ENCODE data around the gene ADGRF1.
"Not testable (repeated sequence)": the region's sequence is repeated elsewhere in the genome, so short reads cannot be mapped to it uniquely, and the experiment has no call there.

ADGRF1 gene

DNA sequence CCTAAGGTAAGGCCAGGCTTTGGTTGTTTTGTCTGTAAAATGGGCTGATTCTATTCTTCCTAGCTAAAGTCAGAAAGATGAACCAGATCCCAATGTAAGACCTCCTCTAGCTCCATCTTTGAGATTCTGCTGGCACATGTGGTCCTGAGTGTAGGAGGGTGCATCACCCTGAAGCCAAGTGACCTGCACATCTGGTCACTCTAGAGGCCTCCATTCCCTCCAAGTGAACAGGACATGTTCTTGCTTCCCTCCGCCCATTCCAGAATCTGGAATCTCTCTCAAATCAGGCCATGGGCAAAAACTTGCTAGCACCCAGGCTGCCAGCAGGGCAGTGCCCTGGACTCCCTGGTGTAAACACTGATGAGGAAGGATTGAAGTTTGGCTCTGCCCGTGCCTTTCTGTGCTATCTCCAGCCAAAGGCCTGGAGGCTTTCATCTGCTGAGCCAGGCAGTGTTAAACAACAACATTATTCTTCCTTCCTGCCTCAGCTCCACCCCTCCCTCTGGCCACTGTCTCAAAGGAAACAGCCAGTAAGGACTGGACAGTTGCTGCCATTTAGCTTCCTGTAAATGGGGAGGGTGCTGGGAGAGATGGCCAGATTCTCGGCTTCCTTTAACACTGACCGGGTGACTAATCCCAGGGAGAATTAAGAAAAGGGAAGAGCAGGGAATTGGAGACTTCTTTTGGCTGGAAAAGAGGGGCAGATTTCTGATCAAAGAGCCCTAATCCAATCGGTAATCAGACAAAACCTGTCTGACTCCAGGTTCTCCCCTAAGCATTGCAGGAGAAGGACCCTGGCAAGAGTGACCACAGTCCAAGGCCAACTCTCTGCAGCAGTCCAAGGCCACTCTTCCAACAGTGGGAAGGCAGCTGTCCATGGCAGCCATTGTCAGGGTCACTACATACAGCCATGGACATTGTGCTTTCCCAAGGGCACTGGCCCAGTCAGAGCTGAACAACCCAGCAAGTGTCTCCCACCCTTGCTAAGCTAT lies 19.5 kb upstream of the ADGRF1 start:
- DNase-seq (ENCODE audit: low read depth in 2 of 2) = no peak

DNA sequence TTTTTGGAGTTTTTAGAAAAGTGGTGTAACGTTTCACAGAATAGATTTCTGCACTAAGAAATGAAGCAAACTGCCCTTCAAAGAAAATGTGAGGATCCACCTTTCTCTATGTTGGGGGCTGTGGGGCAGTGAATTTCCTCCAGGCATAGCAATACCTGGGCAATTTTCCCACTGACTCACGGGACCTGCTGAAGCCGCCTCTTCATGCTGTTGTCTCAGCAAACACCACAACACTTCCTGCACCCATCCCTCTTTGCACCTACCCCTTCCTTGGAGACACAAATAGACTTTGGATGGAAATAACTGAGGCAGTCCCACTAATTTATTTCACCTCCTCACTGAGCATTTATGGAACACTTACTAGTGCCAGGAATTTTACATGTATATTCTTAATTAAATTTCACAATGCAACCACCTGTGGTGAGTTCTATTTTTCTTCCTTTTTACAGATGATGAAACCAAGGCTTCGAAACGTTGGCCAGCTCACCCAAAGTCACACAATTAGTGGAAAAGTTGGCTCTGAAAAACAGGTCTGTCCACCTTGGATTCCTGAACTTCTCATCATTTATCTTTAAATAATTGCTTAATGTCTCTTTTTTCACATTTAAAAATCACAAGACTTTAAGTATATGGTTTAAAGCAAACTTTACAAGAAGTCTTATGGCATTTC lies 17.2 kb upstream of the ADGRF1 start:
- no peak for DNase-seq (ENCODE audit: low read depth in 2 of 2)

DNA sequence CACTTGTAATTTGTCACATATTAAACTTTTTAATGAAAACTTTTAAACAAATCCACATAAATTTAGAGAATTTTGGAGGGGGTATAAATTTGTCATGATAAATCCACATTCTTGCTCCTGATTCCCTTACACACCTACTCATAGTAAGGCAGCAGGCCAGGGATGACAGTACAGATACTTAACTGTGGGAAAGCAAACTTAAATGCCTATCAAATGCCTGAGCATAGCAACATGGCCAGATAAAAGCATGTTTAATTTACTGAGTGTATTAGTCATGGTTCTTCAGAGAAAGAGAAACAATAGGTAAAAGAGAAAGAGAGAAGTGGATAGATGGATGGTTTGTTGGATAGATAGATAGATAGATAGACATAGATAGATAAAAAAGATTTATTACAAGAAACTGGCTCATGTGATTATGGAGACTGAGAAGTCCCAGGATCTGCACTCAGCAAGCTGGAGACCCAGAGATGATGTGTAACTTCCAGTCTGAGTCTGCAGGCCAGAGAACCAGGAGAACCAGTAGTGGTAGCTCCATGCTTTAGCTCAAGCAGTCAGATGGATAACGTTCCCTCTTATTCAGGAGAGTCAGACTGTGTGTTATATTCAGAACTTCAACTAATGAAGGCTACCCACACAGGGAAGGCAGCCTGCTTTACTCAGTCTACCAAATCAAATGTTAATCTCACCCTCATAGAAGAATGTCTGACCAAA lies 15.9 kb upstream of the ADGRF1 start:
- no peak for DNase-seq (ENCODE audit: low read depth in 2 of 2)

DNA sequence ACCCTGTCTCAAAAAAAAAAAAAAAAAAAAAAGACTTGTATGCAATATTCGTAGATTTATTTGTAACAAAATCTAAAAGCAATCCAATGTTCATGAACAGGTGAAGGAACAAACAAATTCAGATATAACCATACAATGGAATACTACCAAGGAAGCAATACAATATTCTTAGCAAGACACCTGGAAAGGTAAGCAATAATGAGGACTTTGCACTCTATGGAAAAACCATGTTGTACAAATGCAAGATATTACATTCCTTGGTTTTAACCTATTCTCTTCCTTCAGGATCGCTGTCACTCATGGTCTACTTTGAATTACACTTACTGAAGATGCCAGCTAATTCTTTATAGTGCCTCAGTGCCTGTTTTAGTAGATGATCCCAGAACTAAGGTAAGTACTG lies 14.7 kb upstream of the ADGRF1 start:
- DNase-seq (ENCODE audit: low read depth in 2 of 2) = no peak

DNA sequence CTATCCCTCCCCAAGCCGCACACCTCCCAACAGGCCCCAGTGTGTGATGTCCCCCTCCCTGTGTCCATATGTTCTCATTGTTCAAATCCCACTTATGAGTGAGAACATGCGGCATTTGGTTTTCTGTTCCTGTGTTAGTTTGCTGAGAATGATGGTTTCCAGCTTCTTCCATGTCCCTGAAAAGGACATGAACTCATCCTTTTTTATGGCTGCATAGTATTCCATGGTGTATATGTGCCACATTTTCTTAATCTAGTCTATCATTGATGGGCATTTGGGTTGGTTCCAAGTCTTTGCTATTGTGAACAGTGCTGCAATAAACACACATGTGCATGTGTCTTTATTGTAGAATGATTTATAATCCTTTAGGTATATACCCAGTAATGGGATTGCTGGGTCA lies 12.2 kb upstream of the ADGRF1 start:
- not testable (repeated sequence) for DNase-seq (ENCODE audit: low read depth in 2 of 2)

DNA sequence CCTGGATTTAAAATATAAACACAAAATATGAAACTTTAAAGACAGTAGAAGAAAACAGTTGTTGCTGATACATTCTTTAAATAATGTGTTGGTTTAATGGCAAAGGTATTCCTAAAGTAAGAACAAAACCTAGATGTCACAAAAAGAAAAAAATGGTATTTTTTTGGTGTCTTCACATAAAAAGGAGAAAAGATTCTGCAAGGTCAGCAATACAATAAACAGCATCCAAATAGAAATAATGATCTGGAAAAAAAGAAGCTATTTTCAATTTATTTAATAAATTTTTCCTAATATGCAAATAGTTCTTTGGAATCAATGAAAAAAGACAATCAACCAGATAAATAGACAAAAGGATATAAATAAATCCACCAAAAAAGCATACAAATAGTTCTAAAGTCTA lies 6.5 kb upstream of the ADGRF1 start:
- no peak for DNase-seq (ENCODE audit: low read depth in 2 of 2)

DNA sequence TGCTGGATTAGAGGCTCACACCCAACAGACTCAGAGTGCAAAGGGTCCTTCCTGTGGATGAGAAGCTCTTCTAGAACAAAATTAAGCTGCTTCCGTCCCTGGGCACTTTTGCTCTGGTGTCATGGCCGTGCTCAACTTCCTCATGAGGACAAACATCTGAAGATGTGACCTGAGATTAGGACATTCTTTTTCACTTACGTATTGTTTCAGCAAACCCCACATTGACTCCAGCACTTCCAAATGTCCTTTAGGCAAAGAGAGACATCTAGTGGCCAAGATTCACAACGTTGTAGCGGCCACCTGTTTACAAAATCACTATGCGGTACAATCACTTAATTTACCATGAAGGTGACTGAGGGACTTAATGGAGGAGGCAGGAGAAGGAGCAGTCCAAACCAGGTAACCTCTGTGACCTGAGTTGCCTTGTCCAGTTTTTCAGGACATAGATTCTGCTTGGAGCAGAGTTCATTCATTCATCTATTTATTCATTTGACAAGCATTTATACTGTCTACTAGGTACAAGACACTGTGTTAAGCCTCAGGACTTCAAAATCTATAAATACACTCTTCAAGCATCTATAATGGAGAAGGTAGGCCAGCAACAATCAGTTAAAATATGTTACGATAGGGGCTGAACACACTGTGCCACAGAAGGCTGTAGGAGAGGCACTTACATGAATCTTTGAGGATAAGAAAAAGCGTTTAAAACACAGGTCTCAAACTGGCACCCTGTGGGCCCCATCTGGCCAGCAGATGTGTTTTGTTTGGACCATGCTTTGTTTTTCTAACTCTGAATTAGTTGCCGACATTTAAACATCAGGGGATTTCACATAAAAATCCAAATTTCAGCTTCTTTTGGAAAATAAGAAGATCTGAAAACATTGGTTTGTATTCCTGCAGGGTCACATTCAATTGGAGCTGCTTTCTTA lies 5.6 kb upstream of the ADGRF1 start:
- no peak for DNase-seq (ENCODE audit: low read depth in 2 of 2)

DNA sequence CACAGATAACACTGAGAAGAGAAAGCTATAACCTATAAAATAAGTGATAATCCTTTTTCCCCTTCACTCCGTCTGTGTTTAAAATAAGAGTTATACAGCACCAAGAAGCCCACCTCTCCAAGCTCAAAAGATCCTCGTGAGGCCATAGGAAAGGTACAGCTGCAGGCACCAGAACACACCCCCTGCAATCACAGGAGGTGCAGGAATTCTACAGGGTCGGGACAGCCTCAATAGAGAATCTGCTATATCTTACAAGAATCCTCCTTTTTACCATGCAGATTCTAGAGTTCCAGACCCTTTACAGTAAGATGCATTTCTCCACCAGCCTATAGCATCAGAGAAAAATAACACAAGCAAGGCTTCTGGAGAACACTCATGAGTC lies 5.0 kb upstream of the ADGRF1 start:
- DNase-seq (ENCODE audit: low read depth in 2 of 2) = no peak

DNA sequence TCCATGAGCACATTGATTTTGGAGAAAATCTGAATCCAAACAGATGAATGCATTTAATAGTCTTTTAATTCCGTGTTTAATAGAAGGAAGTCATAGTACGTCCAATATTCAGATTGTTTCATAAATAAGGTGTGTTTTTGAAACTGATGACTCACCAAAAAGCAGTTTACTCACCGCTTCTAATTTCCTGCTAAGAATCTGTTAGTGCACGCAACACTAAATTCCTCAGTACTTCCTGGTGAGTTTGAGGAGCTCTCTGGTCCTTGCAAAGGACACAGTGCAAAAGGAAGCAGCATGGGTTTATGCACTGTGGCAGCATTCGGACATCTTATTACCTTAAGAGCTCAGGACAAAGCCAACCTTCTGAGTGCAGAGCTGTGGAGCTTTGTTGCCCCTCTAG lies 2.3 kb upstream of the ADGRF1 start:
- DNase-seq (ENCODE audit: low read depth in 2 of 2) = no peak

DNA sequence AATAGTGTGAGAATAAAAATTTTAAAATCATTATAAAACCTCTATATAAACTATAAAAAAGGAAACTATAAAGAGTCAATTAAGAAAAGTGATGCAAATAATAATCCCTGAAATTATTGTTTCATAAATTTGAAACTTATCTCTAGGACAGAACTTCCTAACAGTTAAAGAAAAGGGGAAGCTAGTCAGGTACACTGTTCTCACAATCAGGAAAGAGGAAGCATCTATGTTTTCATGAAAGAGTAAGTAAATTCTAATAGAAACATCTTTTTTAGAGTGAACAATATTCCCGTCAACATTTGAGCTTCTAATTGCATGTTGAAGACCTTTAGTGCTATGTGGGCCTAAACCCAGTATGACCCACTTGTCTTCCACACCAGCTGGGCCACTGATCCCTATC lies 1.2 kb upstream of the ADGRF1 start:
- no peak for DNase-seq (ENCODE audit: low read depth in 2 of 2)

DNA sequence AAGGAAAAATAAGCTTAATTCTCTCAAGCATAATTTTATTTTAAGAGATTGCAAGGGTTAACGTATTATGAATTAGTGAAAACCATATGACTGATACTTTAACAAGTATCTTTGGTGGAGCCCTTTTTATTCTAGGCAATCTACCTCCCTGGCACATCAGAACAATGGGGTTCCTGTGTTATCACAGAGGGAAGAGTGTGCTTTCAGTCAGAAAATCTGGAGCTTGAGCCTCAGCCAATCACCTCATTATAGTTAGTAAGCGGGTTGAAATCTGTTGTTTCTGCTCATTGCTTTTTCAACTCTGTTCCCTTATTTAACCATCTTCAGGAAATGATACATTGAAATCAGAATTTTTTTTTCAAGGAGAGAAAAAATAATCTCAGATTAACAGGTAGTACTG lies 391 bp downstream of the ADGRF1 start:
- no peak for DNase-seq (ENCODE audit: low read depth in 2 of 2)

DNA sequence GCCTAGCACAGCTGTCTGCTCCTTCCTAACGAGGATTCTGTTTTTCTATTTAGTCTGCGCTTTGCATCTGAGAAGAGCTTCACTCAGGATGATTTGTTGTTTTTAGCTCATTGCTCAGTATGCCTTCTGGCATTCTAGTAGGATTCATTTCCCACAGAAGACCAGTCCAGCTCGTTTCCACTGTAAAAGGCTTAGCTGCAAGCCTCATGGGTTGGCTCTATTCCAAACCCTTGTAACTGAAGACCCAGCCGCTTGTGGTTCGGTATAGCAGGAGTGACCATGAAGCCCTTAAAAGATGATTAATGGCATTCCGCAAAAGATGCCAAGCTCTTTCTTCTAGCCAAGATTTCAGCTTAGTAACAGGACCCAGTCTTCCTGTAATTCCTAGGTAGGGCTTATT lies 7.2 kb downstream of the ADGRF1 start:
- DNase-seq (ENCODE audit: low read depth in 2 of 2) = no peak

DNA sequence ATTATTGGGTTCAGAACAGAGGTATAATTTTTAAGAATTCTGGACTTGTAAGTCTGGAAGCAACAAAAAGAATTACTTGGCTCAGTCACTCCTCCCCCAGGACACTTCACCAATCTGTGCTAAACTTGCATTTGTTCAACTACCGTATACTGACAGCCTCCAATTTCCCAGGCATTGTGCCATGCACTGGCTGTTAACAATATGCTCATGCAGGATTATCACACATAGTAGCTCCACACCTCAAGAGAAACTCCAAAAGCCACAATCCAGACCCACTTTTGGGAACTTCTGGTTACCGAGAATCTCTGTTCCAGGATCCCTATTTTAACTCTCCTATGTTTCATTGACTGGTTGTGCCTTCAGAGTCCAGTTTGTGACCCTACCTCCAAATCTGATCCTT lies 7.7 kb downstream of the ADGRF1 start:
- no peak for DNase-seq (ENCODE audit: low read depth in 2 of 2)

DNA sequence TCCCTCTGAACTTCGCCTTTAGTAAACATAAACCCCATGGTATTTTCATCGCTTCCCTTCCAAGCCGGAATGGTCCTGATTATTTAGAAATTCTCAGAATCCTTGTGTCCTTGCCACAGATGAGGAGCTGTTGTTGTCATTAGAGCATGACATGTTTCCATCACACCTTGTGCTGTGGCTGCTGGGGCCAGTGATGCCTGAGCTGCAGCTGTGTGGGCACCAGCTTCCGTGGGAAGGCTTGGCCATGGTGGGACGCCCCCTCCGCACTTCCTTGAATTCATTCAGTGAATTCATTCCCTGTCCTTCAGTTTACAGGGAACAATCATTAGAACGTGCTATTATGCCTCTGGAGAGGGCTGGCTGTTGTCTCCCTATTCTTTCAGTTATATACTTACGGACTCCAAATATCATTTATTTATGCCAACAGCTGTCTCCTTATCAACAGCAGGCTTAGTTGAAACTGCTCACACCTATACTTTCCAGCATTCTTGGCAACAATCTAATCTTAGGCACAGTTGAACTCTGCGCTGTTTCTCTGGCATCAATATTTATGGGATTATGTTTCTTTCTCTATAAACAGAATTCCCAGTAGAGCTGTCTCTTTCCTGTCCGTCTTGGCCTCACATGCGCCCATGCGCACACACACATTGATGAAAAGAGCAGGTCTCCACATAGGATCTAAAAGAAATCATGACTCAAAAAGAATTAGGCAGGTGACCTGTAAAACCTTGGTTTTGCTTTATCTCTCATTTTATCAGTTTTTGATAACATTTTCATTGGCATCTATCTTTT lies 9.0 kb downstream of the ADGRF1 start:
- DNase-seq (ENCODE audit: low read depth in 2 of 2) = no peak

DNA sequence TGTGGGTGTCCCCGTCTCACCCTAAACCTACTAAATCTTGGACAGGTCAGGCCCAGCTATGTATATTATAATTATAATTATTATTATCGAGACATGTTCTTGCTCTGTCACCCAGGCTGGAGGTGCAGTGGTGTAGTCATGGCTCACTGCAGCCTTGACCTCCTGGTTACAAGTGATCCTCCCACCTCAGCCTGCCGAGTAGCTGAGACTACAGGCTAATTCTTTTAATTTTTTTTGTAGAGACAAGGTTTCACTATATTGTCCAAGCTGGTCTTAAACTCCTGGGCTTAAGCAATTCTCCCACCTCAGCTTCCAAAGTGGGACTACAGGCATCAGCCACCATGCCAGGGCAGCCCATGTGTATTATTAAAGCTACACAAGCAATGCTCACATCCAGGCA lies 10.5 kb downstream of the ADGRF1 start:
- DNase-seq (ENCODE audit: low read depth in 2 of 2) = no peak

DNA sequence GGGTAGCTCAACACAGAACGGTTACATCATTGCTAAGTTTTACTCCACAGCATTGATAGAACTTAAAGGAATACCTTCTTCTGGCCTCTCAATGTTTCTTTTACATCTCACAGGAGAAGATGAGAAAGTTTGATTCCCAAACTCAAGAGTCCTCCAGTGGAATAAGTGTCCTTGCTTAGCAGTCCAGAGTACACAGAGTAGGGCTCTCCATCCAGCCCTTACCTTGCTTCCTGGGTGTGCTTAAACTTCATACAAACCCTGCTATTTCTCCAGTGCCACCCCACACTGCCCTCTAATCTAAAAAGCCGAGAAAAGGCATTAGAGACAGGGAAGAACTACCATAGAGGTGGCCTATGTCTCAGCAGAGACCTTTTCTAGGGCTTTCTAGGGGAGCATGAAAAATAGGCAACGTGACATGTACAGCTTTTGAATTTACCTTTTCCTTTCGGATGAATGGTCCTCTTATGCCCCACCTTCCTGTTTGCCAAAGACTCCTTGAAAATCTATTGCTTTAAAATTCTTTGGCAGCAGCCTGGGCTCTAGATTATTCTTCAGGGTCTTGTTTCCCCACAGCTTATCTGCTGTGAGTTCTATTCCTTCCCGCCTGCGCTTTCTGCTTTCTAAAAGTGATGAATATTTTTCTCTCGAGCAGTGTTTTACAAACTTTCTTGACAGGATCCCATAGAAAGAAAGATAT lies 12.1 kb downstream of the ADGRF1 start:
- DNase-seq (ENCODE audit: low read depth in 2 of 2) = no peak

DNA sequence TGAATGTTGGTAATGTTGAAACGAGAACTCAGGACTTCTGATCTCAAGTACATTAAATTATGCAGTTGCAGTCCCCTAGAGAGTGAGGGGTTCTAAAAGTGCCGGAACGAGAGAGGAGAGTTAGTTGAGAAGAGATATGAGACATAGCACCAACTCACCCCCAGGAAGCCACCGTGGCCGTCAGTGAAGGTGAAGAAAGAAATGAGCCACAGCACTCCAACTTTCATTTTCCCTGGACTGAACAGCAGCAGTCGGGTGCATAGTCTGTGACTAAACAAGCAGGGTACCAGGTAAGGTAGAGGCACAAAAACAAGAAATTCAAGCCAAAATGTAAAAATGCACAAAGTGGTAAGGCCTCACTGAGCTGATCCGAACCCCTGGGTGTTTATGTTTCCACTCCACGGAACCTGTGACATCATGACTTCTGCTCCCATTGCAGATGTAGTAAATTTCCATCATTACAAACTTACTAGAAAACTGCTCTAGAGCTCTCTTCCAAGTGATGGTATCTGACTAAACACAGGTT lies 13.2 kb downstream of the ADGRF1 start:
- no peak for DNase-seq (ENCODE audit: low read depth in 2 of 2)

DNA sequence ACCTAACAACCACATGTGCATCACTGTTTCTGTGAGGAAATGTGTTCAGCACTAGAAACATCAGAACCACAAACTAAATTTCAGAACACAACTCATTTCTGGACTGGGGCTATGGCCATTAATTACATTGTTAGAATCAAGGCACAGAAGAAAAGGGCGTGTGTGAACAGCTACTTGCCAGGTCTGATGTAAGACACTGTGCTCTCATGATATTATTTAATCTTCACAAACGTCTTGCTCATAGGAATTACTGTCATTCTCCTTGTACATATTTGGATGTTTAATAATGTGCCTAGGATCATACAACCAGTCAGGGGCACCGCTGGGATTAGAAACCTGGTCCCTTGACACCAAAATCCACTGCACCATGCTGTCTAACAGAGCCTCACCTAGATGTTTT lies 14.8 kb downstream of the ADGRF1 start:
- no peak for DNase-seq (ENCODE audit: low read depth in 2 of 2)

DNA sequence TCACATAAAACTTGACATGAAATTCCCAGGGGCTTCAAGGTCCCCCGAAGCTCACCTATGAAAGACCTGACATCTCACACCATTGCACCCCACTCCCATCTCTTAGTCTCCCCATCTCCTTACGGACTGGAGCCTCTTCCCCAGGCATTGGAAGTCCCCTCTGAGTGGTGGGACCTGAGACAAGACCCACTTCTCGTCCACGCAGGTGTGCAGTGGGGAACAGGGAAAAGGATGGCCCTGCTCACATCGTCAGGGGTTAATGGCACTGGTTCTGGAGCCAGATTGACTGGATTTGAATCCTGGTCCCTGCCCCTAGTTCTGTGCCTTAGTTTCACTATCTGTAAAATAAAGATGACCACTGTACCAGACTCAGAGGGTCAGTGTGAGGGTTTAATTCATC lies 15.5 kb downstream of the ADGRF1 start:
- no peak for DNase-seq (ENCODE audit: low read depth in 2 of 2)

DNA sequence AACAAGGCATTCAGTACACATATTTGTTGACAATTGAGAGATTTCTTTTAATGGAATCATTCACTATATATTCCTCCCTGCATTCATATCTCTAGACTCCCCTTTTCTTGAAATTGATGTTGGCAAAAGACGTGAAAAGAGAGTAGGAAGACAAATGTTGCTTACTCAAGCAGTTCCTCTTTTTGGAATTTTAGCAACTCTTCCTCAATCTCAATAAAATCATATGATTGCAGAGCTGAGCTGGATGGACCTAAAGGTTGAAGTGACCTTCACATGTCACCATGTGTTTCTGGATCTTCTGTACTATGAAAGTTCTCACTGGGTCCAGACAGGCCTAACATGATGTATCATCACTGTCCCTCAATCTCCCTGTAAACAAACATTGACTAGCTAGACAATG lies 18.6 kb downstream of the ADGRF1 start:
- DNase-seq (ENCODE audit: low read depth in 2 of 2) = no peak

Data from stimulated activated CD8-positive, alpha-beta memory T cell treated with anti-CD3 and anti-CD28 coated beads, Interleukin-2, amount 100 ng/mL, for 1 hour (primary cell).